ENCODE data around the gene PALD1.

DNA sequence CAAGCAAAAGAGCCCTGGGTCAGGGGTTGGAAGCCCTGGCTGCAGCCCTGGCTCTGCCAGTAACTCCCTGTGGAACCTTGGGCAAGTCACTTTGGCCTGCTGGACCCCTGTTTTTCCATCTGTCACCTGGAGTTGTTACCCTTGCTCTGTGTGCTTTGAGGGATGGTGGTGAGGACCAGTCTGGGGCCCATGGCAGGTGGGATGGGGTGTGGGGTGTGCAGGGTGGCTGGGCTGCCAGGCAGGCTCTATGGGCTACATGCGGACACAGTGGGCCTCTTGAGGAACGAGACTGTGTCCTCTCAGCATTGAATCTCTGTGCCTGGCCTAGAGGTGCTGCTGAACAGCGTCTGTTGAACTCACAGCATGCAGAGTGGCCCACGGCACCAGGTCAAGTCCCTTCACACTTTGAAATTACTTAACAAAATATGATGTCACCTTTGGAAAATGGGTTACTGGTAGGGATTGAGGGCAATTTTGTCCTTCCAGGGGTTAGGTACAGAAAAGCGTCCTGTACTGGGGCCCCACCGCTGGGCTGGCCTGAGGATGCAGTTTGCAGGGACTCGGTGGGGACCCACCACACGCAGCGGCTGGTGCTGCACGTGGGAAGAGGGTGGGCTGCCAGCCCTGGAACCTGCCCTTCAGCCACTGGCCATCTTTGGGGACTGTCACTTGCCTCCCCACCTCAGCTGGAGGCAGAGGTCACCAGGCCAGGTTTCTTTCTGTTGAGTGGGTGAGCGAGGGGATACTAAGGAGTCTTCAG is 78.7 kb downstream of the PALD1 start:
- TF ChIP-seq CTCF (IDR thresholded peaks at IDR 0.05): no peak
- TF ChIP-seq POLR2A (IDR thresholded peaks at IDR 0.05): no peak

Measured in right lobe of liver (tissue), 4 donors.